Frontal cortex (tissue), 4 donors: Measurements from ENCODE around the gene NTM. TPM values are rescaled to one million over a fixed set of nuclear protein-coding genes. Genes with fewer than 3 reads are reported as not detected.
A peak's percentile ranks its signal among the peaks of the same experiment; 100 is the strongest.

Experiments used
- DNase-seq, 2 donors: peaks; one replicate each; pipeline ENCODE4 v3.0.0; 2012; ENCODE audit warnings: low spot score in 2 of 2
- FAIRE-seq: peaks from 2 replicates; lab custom pipeline; 2012; peaks lifted over from hg19 to GRCh38; lab: Jason Lieb, UNC
- total RNA-seq: library from RNA; depleted of rRNA; stranded (reverse); fragments of >200 nt; gene quantifications from one replicate; pipeline ENCODE4 v1.2.3, GENCODE V29; 2014
- donor health status: control.
- donor health status: control.
- donor health status: control.

Gene NTM
- total RNA-seq, 1 donor from 2014 or later: 119 TPM

DNA sequence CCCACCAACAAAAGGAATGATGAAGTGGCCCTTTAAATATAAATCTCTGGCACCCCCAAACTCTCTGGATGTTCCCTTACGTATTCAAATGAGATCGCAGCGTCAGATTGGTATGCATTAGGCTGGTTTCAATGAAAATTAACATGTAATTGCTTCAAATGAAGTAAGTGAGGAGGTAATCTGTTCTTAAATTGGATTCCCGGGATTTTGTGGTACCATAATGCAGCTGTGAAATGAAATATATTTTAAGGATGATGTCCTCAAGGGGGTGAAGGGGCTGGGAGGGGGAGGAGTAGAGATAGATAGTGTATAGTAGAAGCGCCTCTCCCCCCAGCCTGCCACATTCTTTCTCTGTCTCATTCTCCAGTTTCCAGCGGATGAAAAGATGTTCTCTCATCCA, 748.2 kb downstream of the NTM start:
- no peak for FAIRE-seq

DNA sequence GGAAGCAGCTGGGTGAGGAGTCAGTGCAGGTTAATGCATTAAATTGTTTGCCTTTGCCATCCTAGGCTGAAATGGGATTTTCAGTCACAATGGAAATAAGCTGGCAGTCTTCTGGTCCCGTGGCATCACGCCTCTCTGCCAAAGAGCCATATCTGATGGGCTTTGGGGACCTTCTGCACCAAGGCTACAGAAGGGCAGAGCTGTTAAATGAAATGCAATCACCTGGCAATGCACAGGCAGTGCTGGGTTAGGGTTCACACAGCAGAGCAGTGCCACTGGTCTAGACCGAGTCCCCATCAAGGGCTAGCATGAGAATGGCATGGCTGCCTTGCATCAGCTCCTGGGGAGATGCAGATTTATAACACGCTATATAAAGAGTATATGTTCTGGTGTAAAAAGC, 749.2 kb downstream of the NTM start:
- FAIRE-seq (no peak), DNase-seq (no peak)

More for the DNA sequence above, 748.2 kb downstream of the NTM start:
- no peak for DNase-seq

DNA sequence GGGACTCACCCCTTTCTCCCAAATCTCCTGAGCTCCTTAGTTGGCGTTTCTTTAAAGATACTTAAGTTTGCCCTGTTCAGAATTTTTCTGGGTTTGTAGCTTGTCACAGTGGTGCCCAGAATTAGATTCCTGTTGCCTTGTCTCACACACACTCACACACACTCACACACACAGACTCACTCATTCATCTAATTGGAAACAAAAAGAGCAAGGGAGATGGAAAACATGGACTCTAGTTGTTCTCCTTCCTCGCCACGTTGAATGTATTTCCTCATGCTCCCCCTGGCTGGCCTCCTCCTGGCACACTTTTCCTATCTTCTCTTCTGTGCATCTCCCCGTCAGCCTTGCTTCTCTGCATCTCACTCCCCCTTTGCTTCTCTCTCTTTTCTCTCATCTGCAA, 752.3 kb downstream of the NTM start:
- no peak for DNase-seq
- no peak for FAIRE-seq

DNA sequence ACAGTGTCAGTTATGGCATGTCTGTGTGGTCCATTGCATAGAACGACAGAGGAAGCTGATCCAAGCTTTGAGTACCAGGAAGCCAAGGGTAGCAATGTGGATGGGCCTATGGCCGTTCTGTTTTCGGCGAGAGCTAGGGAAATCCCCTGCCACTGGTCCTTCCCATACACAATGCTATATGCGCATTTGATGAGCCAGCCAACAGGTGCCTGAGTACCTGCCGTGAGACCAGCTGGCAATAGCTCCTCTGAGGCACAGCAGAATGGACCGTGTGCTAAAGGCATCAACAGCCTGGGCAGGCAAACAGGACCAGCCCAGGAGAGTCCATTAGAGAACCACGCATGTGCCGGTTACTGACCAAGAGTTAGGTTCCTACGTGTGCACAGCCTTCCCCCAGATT, 753.0 kb downstream of the NTM start:
- no peak for FAIRE-seq
- no peak for DNase-seq

DNA sequence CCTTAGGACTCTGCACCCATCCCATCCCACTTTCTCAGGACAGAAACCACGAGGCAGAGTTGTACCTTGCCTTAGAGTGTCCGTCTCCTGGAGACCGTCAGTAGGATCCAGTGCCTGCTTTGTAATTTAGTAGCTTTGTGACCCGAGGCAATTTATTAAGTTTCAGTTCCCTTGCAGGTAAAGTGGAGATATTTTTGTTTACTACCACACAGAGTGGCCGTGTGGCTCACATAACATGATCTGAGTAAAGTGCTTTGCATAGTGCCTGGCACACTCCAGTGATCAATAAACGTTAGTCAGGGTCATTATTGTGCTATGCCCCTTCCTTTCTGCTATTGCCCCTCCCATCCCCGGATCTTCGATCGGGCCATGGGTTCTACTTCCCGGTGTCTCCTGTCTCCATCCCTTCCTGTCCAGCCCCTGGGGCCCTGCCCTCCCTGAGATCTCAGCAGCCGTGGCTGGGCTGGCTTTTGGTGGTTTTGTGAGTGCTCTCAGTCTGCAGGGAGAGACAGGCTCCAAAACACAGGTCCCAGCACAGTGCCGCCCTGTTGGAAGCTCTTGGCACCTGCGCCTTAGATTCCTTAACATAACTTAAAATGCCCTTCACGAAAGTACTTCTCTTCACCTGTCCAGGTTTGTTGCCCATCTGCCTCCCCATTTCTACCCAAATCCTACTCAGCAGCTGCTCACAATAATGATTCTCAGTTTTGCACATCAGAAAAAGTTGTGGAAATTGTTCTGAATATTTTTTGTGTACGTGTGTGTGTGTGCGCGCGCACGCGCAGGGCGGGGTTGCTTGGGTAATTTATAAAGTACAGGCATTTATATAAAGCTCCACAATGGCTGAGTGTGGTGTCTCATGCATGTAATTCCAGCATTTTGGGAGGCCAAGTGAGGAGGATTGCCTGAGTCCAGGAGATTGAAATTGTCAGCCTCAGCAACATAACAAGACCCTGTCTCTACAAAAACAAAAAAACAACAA, 753.7 kb downstream of the NTM start:
- no peak for FAIRE-seq

DNA sequence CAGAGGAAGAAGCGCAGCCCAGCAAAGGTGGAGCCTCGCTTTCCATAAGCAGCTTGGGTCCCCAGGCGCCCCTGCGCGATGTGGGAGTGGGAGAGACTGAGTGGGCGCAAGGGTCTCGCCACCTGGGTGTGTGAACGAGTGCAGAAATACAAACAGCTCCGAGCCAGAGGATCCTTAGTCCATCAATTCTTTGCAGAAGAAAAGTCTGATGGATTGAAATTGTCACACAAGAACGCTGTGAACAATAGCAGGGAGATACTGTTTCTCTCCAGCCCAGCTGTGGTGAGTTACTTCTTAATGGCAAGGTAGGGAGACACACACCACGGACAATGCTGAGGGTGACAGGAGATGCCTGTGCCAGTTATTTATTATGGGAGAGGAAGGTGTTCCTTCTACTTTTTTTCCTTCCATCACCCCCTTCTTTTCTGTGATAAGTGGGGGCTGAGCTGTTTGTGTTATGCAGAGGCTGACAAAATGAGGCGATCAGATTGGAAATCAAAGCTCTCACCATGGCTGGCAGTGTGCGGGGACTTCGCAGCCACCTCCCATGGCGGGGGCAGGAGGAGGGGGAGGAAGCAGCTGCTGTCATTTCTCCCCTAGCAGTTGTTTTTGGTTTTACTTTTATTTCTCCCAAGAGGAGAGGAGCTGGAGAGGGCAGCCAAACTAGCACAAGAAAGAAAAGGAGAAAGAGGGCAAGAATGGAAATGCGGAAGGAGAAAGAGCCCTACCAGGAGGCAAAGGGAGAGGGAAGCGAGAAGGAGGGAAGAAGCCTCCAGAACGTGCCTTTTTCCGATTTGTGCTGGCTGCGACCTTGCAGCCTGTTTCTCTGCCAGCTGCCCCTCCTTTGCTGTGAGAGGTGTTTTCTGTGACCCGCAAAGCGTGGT, 755.8 kb downstream of the NTM start:
- DNase-seq (peak in 1 of 2 donors; percentile 43), FAIRE-seq (no peak)

More for the DNA sequence above, 753.7 kb downstream of the NTM start:
- DNase-seq: no peak

DNA sequence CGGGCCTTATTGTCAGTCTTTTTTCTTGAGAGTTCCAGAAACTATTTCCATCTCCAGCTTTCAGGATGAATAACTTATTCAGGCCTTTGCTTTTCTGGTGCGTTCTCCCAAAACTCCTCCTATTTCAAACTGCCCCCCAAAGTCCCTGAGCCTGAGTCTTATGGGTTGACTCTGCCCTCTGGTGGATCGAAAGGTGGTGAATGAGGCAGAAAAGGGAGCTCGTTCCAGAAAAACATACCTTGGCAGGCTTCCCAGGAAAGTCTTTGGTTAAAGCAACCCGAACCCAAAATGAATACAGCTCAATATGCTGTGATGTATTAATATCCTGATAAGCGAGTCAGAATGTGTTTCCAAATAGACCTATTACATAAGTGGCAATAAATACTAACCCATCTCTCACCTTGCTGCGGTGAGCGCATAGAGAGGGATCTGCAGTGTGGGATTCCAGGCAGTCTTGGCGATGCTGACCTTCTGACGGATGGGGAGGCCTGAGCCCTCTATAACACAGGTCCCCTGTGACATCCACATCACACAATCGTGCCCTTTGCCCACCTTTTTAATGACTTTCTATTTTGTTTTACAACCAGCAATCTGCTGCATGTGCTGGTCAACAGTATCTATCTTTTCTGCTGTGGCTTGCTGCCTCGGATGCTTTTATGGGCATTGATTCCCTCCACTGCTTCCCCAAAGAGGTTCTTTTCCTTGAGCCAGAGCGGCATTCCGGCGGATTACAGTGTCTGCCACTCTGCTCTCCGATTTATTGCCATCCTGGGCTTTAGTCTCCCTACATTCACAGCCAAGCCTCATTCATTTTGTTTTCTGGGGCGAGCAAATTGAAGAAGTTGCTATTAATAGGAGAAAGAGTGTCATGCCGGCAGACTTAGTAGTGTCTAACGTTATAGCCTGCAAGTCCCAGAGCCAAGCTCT, 756.8 kb downstream of the NTM start:
- DNase-seq: peak; percentile 66 to 78
- no peak for FAIRE-seq

DNA sequence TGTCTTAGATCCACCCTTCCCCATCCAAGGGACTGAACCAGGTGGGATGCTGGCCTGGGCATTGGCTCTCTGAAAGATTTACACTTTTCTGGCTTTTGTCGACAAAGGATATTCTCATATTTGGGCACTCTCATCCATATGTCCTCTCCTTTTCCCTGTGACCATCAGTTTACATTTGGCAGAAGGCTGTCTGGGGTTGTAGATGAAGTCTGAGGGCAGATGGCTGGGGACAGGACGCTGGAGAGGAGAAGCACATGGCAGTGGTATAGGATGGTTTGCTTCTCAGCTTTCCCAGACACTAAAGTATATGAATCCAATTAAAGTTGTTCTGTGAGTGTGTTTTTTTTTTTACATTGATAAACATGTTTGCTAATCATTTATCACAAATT, 757.5 kb downstream of the NTM start:
- no peak for FAIRE-seq
- no peak for DNase-seq

DNA sequence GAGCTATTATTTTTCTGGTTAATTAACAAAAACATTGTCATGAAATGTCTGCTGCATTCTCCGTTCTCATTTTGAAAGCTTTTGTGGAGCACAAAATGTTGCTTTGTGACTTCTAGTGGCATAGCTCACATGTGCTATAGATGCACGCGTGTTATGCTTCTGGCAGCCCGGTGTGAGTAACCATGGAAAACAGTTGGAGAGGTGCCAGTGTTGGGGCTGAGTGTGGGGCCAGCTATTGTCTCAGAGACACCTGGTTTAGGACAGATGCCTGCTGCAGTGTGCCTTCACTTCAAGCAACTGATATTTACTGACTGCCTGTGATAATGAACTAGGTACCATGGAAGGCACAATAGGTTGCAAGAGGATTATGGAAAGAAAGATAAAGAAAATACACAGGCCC, 760.6 kb downstream of the NTM start:
- no peak for DNase-seq
- FAIRE-seq: no peak

DNA sequence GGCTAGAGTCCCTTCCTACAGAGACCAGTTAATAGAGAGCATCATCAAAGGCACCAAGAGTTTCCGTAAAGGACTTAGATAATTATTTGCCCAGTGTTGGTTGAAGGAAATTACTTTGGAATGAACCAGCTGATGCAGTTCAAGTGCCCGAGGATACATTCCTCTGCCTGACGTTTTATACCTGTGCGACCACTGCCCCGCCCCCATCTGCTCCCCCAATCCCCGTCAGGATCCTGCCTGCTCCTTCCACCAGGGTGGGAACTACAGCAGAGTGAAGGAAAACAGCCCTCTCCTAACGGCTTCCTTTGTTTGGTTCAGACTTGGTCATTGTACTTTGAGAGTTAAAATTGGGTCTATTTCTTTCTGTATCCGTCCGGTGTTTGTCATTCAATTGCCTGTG, 761.5 kb downstream of the NTM start:
- no peak for DNase-seq

DNA sequence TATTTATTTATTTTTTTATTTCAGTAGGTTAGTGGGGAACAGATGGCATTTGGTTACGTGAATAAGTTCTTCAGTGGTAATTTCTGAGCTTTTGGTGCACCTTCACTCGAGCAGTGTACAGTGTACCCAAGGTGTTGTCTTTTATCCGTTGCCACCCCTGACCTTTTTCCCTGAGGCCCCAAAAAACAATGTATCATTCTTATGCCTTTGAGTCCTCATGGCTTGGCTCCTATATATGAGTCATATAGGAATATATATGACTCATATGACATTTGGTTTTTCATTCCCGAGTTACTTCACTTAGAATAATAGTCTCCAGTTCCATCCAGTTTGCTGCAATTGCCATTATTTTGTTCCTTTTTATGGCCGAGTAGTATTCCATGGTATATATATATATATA, 763.9 kb downstream of the NTM start:
- DNase-seq (no peak), FAIRE-seq (no peak)

More for the DNA sequence above, 761.5 kb downstream of the NTM start:
- no peak for FAIRE-seq

DNA sequence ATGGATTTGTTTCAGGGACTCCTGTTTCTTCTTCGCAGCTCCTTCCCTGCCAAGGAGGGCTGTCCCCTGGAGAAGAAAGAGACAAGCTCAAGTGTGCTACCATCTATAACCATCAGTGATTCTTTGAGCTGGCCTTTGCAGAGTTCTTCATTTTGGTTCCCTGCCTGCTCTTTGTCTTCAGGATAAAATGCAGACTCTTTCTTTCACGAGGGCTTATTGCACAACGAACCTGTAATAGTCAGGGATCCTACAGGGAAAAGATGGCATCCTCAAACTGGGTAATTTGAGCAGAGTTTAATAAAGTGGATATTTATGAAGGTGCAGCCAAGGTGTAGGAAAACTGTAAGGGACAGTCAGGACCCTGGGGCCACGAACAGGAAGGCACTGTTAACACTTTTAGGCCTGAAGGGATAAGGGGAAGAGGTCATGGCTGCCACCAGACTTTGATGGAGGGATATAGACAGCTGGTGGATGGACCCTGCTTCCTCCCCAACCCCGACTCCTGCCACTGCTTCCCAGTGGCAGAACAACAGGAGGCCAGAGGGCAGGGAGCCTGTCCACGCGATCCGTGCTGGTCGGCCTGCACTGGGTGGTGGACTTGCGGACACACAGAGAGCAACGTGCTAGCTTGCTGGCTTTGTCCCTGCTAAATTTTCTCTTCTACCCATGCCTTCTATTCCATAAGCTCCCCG, 767.0 kb downstream of the NTM start:
- DNase-seq: no peak
- no peak for FAIRE-seq

DNA sequence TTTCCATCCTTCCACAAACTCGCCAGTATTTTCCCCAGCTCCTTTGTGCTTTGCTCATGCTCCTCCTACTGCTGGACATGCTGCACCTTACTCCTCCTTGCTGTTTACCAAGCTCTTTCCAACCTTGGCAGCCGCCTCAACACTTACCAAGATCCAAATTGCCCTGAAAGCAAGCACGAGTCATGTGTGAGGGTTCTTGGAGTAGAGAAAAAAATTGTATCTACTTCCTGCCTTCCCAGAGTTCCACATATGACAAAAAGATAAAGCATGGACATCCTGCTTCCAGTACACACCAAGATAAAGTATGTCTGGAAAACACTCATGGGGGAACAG, 767.5 kb downstream of the NTM start:
- FAIRE-seq: no peak
- no peak for DNase-seq

DNA sequence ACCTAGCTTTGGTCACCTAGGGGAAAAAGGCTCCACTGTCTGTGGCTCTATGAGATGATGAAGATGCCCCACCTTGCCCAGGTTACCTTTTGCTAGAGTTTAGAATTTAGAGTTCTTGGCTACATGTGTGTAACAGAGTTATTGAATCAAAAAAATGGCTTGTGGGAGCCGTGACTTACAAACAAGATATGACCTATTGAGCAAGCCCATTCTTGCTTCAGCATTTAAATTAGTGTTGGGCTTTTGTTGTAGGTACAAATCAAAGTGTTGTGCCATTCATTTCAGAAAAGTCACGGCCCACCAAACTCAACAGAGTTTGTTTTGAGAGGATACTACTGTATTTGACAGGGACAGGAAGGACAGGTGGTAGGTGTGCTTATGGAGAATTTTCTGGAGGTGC, 768.8 kb downstream of the NTM start:
- DNase-seq (no peak), FAIRE-seq (no peak)

DNA sequence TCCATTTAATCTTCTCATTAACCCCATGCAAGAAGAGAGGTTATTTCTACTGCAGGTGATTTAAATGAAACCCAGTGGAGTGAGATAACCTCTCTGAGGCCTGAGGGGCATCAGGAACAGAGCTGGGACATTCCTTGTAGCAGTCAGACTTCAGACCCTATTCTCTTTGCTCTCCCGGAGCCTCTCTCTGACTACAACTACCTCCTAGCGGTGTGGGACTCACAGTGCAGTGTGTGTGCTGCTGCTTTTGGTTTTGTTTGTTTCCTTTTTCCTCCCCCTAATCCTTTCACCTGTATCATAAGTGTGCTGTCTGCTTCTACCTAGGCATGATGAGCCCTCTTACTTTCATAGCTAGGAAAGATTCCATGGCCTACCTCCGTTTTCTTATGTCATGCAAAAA, 769.6 kb downstream of the NTM start:
- DNase-seq (no peak), FAIRE-seq (no peak)

DNA sequence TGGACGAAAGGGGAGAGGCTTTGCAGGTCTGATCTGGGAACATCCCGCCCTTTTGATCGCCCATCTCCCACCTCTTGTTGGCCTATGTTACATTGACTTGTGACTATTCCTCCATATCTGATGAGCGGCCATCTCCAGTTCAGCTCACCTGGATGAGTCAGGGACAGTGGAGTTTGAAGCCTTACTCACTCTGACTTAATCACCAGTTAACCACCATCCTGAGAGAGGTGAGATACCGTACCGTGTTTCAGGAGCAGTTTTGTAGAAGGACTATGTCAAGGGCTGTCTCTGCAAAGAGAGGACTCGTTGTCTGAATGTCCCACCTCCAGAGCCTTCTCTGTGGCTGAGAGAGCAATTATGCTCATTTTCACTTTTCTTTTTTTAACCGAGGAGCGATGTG, 771.7 kb downstream of the NTM start:
- FAIRE-seq: no peak

DNA sequence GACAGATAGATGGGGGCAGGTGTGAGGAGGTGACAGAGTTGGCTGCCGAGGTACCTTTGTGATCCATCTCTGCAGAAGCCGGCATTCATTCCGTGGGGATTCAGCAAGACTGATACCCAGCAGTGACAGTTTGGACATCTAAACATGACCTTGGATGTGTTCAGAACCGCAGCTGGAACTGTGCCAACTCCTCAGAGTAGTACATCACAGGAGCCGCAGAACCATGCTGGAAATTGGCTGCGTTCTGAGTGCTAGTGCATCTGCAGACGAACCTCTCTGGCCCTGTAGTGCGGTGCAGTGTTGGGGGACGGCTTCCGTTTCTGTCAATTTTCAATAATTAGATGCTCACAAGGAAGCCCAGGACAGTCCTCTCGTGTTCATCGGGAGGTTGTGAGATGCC, 772.1 kb downstream of the NTM start:
- no peak for FAIRE-seq
- no peak for DNase-seq

More for the DNA sequence above, 771.7 kb downstream of the NTM start:
- no peak for DNase-seq

DNA sequence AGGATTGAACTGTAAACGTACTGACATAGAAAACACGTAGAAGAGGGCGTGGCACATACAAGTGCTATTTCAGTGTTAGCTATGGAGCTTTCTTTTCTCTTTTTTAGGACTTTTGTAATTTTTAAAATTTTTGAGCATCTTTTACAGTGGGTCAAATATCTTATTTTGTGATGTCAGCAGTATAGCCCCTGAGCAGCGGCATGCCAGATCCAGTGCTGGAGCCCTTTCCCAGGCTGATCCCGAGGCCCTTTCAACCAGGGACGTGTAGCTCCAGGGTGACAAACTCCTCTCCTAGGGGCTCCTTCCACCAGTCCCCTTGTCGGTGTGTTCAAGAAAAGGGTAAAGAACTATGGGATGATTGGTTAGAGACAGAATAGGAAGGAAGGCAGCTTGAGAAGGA, 777.0 kb downstream of the NTM start:
- no peak for FAIRE-seq
- no peak for DNase-seq

DNA sequence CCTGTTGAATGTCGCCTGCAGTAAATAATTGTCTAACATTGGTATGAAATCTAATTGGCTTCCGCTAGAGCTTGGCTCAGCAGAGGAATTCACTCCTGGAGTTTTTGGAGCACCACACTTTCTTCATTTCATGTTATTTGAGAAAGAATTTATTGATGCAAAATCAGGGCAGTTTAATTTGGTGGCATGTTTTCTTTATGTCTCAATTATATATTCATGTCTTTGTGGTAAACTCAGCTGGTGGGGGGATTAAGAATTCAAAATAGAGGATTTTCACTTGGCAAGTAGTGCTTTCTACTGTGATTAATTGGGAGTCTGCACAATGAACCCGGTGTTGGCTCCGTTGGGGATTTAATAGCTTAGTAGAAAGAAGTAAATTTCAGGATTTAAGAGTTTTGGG, 784.4 kb downstream of the NTM start:
- FAIRE-seq (no peak), DNase-seq (no peak)
